ENCODE measurements around the gene GCN1.

The GCN1 gene

DNA sequence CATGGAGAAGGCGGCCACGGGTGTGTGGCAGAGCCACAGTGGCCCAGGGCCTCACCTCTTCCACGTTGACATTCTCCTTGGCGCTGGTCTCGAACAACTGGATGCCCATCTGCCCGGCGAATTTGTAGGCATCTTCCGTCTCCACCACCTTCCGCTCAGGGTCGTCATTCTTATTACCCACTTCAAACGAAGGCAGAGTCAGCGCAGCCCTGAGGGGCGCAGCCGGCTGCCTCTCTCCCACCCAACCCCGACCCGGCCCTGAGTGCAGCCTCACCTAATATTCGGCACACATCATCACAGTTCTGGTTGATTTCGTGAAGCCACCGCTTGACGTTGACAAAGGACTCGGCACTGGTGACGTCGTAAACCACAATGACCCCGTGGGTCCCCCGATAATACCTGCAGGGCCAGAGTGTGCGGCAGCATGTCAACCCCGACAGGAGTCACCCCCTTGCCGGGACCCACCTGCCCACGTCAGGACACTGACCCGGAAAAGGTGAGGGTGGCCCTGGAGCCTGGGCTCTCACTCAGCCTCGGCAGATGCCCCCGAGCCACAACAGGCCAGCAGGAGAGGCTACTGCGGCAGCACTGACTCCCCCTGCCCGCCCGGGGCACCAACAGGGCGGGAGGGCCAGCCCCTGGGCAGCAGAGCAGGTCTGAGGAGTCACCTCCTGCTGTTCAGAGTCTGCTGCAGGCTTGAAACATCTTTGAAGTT, 95.6 kb downstream of the GCN1 start:
- no peak for DNase-seq (ENCODE audit: low read depth in 2 of 2, low spot score in 1 of 2)

DNA sequence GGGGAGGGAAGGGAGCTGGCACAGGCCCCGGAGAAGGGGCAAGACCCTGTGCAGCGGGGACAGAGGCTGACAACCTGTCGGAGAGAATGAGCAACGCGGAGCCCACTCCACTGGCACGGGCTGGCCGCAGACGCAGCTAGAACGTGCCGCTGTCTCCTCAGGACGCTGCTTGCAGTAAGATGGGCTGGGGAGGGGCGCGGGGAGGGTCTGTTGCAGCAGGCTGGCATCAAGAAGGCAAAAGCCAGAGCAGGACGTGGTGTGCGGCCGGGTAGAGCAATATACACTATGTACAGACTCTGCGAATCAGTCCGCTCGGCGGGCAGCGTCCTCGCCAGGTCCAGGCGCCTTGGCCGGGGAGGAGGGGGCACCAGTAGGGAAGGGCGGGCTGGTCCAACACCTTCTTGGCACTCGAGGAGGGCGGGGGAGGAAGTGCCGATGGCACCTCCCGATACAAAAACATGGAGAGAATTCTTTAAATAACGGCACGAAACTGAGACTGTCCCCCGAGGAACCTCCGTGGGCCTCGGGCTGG, 97.8 kb downstream of the GCN1 start:
- DNase-seq (ENCODE audit: low read depth in 2 of 2, low spot score in 1 of 2) = no peak

DNA sequence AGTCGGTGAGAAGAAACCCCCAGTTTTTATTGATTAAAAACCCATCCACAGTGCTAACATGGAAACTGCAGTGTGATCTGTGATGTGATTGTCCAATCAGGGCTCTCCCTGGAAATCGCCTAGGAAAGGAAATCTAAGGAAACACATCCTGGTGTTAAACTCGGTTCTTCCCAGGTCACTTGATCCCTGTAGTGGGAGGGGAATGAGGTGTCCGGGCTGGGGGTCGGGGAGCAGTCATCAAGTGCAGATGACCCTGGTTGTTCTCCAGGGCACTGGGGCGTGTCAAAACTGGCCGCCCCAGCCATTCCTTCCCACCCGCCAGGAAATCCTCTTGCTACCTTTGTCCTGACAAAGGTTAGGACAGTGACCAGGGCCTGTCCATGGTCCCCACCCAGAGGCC, 98.8 kb downstream of the GCN1 start:
- no peak for DNase-seq (ENCODE audit: low read depth in 2 of 2, low spot score in 1 of 2)

DNA sequence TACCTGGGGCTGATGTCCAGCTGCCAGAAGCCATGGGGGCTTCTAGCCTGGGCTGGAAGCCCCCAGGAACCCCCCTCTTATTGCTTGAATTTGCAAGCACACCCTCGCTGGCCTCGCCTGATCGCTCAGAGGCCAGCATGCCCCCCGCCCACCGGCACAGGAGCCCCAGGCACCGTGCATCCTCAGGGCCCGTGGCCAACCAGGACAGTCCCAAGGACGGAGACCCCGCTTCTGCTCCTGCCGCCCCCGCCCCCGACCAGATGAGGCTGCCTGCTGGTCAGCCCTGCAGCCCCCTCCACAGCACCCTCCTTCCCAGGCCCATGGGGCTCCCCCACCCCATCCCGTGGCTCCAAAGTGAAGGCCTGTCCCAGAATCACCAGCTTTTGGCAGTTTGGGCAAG, 99.2 kb downstream of the GCN1 start:
- DNase-seq (ENCODE audit: low read depth in 2 of 2, low spot score in 1 of 2) = no peak

DNA sequence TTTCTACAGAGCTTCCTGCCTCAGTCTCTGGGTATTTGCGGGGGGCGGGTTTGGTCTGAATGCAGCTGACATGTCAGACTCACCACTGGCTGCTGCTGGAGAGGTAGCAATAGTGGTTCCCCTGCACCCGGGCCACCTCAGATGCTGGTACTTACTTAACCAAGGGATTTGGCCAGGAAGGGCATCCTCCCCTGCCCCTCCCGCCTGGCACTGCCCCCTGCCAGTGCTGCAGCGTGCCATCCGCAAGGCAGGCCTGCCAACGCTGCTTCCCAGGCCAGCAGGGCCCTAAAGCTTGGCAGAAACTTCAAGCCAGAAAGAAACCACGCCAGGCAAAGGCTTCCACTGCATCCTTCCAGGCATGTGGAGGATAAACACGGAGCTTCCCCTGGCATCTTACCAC, 100.0 kb downstream of the GCN1 start:
- no peak for DNase-seq (ENCODE audit: low read depth in 2 of 2, low spot score in 1 of 2)

DNA sequence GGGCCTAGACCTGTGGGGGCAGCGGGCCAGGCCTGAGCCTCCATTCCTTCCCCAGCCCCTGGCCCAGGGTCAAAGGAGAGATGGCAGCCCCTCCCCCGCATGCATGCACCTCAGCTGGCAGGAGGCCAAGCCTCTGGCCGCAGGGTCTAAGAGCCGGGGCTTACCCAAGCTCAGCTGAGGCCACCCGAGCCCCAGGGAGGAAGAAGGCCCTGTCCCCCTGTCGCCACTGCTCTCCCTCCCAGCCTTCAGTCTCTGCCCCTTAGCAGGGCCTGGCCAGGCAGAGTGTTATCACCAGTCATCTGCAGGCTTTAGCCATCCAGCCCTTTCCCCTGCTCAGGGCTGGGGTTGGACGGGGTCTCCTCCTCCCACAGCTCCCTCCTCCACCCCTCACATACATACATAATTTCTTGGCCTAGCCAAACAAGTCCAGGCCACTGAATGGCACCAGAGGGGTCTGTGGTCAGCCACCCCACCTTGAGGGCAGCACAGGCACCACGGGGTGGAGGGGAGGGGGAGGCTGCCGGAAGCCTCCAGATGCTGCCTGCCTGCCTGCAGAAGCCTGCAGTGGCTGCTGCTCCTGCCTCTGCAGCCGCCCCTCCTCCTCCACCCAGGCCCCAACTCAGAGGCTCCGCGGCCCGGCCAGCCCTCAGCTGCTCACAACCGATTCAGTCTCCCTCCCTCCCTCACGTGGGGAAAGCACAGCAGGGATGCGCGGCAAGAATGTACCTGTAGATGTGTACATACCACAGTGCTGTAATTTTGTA, 100.7 kb downstream of the GCN1 start:
- DNase-seq (ENCODE audit: low read depth in 2 of 2, low spot score in 1 of 2) = no peak

DNA sequence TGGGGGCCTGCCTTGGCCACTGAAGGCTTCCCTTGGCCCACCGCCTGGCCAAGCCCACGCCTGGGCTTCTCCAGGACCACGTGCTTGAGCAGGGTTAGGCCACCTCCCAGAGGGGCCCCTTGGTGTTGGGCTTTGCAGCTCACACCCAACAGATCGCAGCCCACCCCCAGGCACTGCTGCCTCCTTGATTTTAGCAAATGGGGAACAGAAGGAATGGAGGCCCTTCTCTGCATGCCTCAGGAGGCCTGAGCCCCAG, 101.3 kb downstream of the GCN1 start:
- DNase-seq (ENCODE audit: low read depth in 2 of 2, low spot score in 1 of 2) = no peak

DNA sequence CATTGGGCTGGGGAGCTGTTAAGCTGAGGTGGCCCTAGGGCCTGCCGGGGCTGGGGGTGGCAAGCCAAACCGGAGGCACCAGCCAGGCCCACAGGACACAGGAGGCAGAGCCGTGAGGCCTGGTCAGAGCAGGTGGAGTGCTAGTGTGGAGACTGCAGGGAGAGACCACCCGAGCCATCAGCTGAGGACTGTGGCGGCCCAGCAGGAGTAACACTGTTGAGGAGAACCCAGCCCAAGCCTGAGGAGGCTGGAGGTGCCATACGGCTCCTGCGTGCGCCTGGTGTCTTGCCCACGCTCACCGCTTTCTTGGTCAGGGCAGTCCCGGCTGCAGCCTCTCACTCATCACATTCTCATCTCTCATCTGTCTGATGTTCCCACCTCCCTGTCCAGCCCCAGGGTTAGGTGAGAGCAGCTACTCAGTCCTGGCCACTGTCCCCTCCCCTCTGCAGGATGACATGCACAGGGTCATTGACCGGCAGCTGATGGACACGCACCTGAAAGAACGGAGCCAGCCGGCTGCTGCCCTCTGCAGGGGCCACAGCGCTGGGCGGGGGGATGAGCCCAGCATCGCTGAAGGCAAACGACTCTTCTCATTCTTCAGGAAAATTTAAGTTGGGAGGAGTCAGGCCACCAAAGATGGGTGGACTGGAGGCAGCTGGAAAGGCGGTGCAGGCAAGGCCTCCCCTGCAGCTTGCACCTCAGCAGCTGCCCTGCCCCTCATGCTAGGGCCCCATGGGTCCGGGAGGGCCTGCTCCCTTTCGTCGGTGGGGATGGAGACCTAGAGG, 101.8 kb downstream of the GCN1 start:
- no peak for DNase-seq (ENCODE audit: low read depth in 2 of 2, low spot score in 1 of 2)

DNA sequence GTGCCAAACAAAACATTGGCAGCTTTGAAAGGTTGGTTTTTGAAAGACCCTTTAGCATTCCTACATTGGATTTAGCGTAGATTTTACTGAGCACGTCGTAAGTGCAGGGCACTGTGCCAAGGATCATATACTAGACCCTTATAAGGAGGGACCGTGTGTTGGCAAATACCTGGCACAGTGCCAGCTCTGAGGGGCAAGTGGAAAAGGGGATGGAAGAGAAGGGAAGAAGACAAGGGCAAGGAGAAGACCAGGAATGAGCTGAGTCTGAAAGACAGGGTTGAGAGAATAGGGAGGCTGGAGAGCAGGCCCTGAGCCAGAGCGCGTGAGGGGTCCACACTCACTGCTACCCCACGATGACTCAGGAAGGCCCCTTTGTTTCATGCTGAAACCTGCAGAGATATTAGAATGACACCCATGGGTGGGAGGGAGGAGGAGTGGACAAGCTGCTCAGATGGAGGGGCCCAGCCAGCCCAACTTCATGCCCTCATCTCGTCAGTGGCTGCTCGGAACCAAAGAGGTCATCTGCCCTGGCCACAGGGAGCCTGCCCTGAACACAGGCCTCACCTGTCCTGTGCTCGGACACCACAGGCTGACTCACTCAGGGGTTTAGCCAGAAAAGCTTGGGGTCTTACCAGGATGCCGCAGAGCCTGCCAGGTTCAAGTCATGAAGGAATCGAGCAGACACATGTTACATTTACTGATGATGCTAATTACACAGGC, 103.0 kb downstream of the GCN1 start:
- no peak for DNase-seq (ENCODE audit: low read depth in 2 of 2, low spot score in 1 of 2)

DNA sequence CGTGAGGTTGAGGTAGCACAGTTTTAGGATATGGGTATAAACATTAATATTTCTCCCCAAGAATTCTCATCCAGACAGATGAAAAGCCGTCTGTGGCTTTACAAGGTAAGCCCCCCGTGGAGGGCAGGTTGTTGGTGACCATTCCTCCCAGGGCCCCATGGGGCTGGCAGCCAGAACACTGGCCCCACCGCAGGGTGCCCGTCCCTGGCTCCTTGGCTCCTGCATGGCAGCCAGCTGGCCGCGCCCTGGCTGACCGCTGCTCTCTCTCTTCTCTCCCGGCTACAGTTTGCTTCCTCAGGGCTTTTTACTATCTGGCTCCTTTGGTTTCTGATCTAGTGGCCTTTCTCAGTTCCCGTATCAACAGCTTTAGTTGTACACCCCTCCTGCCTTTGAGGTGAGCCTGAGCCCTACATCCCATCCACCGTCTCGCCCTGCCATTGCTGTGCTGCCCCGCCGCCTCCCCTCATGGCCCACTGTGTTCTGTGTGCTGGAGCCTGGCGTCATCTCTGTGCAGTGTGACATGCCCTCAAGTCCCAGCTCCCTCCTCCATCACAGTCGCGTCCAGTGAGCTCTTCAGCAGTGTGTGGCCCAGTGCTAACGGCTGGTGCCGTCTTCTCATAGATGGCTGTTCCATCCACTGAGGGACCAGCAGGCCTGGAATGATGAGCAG, 103.8 kb downstream of the GCN1 start:
- no peak for DNase-seq (ENCODE audit: low read depth in 2 of 2, low spot score in 1 of 2)

DNA sequence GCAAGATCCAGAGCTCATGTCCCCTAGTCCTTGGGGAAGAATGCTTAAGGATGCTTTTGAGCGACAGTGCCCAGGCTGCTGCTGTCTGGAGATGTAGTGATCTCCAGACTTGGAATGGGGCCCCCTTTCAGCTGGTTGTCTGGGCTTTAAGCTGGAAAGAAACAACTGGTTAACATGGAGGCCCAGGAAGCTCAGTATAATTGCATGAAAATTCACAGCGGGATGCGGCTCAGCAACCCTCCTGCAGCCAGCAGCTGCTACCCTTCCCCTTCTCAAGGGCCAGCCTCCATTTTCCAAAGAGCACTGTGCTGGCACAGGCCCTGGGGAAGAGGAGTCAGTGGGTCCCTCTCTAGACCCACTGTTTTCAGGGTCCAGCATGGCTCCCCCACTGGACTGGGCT, 104.3 kb downstream of the GCN1 start:
- no peak for DNase-seq (ENCODE audit: low read depth in 2 of 2, low spot score in 1 of 2)

DNA sequence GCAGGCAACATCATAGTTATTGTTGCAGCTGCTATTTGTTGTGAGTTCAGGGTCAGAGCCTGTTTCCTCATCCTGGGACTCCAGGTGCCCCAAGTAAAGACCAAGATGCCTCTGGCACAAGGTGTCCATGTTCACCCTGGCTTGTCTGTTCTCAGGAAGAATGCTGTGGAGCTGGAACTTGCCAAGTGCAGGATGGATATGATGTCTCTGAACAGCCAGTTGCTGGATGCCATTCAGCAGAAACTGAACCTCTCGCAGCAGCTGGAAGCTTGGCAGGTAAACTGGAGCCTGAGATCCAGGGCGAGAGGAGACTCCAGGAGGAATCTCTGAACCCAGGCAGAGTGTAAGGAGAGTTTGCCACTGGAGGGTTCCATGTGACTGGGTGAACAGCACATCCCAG, 104.7 kb downstream of the GCN1 start:
- DNase-seq (ENCODE audit: low read depth in 2 of 2, low spot score in 1 of 2) = no peak

DNA sequence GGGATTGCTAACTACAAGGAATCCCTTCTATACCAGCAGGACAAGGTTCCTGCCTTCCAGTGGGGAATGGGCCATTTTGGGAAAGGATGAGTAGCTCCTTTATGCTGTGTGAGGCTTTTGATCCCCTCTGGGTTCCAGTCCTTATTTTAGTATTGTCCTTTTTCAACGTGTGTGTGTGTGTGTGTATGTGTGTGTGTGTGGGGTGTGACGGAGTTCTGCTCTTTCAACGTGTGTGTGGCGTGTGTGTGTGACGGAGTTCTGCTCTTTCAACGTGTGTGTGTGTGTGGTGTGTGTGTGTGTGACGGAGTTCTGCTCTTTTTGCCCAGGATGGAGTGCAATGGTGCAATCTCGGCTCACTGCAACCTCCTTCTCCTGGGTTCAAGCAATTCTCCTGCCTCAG, 105.4 kb downstream of the GCN1 start:
- no peak for DNase-seq (ENCODE audit: low read depth in 2 of 2, low spot score in 1 of 2)

DNA sequence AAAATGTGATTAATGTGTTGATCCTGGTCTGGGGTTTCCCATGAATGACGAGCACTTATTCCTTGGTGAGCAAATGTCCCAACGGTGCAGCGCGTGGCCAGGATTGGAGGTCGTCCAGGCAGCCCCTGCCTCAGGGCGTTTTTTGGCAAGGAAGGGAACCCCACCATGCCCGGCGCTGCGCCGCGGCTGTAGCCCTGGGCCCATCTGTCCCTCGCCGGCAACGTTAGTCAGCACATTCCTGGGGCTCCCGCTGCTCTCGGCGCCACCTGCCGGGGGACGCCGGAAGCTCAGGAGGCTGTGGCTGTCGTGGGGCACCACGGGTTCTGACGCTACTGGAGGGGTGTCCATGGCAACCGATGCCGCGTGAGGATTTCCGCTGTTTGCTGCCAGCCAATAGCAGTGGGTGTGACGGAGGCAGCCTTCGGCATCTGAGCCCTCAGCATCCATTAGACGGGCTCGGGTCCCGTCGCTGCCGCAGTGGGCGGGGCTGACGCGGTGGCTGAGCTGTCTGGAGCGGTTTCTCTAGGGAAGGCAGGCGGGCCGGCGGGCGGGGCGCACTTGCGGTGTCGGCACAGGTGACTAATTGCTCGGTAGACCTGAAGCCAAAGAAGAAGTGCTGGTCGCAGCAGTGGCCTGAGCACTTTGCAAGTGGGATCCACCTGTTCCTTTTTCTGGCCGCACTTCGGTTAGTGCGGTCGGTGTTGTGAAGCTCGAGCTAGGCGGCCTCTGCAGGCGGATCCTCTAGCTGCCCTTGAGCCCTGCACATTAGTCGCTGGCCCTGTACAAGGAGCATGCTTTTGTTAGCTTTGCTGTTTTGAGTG, 107.5 kb downstream of the GCN1 start:
- peak; percentile 99 for DNase-seq (ENCODE audit: low read depth in 2 of 2, low spot score in 1 of 2)

DNA sequence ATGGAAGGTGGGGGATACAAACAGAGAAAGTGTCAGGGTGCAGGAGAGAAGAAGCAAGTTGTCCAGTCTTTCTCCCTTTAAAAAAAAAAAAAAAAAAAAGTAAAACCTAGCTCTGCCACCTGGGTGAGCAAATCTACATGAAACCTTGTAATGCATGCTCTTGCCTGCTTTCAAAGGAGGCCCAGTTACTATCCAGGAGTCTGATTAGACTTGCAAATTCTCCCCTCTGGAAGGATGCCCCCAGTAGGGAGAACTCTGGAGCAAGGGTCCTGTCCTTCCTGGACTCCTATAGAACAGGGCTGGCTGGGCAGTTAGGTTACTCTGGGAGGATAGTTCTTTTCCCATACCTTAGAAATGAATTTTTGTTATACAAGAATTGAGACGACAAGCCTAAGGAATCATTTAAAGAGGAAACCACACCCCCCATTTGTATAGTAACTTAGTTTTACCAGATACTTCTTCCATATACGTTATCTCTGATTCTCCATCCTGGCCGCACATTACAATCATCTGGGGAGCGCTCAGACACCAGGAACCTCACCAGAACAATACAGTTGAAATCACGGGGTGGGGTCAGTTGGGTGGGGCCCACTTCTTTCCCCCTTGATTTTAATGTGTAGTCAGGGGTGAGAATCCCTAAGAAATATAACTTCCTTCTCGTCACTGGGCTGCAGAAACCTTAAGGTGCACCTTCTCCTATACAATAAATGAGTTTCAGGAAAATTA, 108.4 kb downstream of the GCN1 start:
- no peak for DNase-seq (ENCODE audit: low read depth in 2 of 2, low spot score in 1 of 2)

DNA sequence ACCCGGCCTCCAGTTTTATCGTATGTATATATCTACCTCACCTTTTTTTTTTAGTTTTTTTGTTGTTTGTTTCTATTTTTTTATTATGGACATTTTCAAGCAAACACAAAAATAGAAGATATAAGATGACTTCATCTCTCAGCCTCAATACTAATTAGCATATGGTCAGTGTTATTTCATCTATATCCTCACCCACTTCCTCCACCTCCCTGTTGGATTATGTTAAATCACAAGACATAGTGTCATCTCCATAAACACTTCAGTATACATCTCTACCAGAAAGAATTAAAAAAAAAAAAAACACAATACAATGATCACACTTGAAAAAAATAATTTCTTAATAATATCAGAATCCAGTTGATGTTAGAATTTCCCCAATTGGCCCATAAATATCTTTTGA, 112.9 kb downstream of the GCN1 start:
- no peak for DNase-seq (ENCODE audit: low read depth in 2 of 2, low spot score in 1 of 2)

DNA sequence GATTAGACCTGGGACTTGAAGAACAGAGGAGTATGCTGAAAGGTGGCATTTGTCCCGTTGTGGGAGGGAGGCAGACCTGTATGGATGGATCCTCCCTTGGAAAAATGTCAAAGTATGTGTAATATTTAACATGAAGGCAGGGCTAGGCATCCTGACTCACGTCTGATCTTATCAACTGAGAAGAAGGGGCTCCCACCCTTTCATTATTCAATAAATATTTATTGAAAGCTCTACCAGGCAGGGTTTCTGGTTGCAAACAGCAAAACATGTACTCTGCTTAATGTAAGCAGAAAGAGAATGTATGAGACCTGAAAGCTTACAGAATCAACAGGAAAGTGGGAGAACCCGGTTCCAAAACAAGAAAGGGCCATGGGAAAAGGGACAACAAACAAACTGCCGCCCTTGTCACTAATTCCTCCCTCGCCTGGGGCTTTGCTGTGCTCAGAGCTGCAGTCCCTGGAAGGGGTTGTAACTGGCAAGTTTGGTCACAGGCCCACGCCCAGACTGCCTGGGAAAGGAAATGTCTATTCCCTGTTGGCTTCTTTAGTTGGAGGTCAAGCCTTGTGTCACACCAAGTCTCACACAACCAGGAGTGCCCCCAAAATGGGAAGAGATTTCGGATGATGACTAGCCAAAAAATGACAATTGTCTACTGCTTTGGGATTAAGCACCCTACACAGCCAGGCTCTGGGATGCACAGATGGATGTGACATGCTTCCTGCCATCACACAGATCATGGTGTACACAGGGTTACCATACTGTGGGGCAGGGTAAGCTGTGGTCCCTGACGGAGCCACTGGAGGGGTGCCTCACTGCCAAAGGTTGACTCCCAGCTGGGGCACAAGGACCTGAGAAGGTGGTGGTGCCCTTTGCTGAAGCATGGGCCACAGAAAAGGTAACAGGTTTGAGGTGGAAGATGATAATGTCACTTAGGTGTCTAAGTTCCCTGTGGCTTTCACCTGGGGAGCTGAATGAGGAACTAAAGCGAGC, 114.8 kb downstream of the GCN1 start:
- DNase-seq (ENCODE audit: low read depth in 2 of 2, low spot score in 1 of 2) = no peak

DNA sequence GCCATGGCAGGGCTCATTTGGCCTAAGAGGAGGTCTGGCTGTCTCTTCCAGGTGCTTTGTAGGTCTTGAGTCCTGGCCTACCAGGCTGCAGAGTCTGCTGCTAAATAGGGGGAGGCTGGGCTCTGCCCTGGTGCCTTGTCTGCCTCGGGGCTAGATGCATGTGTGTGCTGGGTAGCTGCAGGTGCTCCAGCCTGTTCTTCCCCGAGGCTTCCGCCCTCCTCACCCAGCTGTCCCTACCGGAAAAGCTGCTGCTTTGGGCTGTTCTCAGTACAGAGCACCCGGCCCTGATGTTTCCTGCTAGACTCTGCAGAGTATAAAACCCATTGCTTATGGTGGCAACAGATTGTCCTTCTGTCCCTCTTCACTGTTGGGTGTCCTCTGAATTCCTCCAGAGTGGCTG, 115.6 kb downstream of the GCN1 start:
- DNase-seq (ENCODE audit: low read depth in 2 of 2, low spot score in 1 of 2) = no peak
